HG03025 (cell line): ENCODE measurements around the gene TAS1R1.

Experiments used
- ATAC-seq: cut with Tn5 transposase; IDR thresholded peaks from one replicate; pipeline ENCODE4 v1.9.1; 2021; ENCODE audit warnings: mild to moderate bottlenecking, moderate library complexity; ENCODE audit not compliant: unreplicated experiment, low FRiP score

TAS1R1 gene

GRCh38 chr1:6627031-6627430 is 71.9 kb downstream of the TAS1R1 start:
- ATAC-seq = no peak

- ATAC-seq = no peak
These were observed 72.9 kb downstream of the TAS1R1 start for GRCh38 chr1:6627841-6628545.

GRCh38 chr1:6628971-6629479 is 73.9 kb downstream of the TAS1R1 start:
- ATAC-seq = no peak
